HEK293 (cell line): ENCODE results near the gene PPP3CA.

Source experiments
- ZBTB20 ChIP-seq: fragments of 450-650 bp; formaldehyde crosslinking; IDR thresholded peaks from 2 replicates; pipeline ENCODE4 v1.5.1; 2016; ENCODE audit warnings: missing biosample characterization, missing genetic modification characterization
- ZNF121 ChIP-seq: fragments of 450-650 bp; formaldehyde crosslinking; IDR thresholded peaks from 2 replicates; pipeline ENCODE4 v1.5.1; 2016; ENCODE audit warnings: missing biosample characterization, missing genetic modification characterization
- ZNF621 ChIP-seq: fragments of 450-650 bp; formaldehyde crosslinking; IDR thresholded peaks from 2 replicates; pipeline ENCODE4 v1.5.1; 2017; ENCODE audit warnings: missing biosample characterization, missing genetic modification characterization
- ZNF830 ChIP-seq: fragments of 450-650 bp; IDR thresholded peaks from 2 replicates; pipeline ENCODE4 v1.5.0; 2018; ENCODE audit warnings: missing biosample characterization, missing genetic modification characterization, low read depth, mild to moderate bottlenecking, moderate library complexity
- TF ChIP-seq, protein P1 (sequence below): fragments of 450-650 bp; formaldehyde crosslinking; IDR thresholded peaks from 2 replicates; pipeline ENCODE4 v1.5.1; 2016; ENCODE audit warnings: missing biosample characterization, missing genetic modification characterization
- TF ChIP-seq, protein P2 (sequence below): fragments of 450-650 bp; formaldehyde crosslinking; IDR thresholded peaks from 2 replicates; pipeline ENCODE4 v1.5.1; 2016; ENCODE audit warnings: missing biosample characterization, missing genetic modification characterization
- TF ChIP-seq, protein P3 (sequence below): fragments of 450-650 bp; formaldehyde crosslinking; IDR thresholded peaks from 2 replicates; pipeline ENCODE4 v1.5.1; 2016; ENCODE audit warnings: missing biosample characterization, missing genetic modification characterization

DNA sequence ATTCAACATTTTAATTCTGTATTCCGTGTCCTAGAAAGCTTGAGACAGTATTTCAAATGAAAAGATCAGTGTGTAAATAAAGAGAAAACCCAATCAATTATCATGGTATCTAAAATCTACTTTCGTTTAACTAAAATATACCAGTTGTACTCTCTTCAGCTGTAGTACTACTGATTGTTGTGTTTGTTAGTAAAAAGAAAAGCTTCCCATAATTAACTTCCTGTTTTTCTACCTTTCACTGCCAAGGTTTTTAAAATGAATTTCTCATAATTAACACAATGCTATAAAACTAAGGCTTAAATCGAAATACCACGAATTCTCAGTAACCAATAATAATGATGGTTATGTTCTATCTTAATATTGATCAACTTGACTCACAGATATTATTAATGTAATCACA, 37.4 kb downstream of the PPP3CA start:
- TF ChIP-seq ZNF621 (no peak), ZBTB20 (tag by site-specific recombination) (no peak), ZNF121 (tag by site-specific recombination) (no peak), ZNF830 (tag by site-specific recombination) (no peak)
- TF ChIP-seq, protein P1, sequence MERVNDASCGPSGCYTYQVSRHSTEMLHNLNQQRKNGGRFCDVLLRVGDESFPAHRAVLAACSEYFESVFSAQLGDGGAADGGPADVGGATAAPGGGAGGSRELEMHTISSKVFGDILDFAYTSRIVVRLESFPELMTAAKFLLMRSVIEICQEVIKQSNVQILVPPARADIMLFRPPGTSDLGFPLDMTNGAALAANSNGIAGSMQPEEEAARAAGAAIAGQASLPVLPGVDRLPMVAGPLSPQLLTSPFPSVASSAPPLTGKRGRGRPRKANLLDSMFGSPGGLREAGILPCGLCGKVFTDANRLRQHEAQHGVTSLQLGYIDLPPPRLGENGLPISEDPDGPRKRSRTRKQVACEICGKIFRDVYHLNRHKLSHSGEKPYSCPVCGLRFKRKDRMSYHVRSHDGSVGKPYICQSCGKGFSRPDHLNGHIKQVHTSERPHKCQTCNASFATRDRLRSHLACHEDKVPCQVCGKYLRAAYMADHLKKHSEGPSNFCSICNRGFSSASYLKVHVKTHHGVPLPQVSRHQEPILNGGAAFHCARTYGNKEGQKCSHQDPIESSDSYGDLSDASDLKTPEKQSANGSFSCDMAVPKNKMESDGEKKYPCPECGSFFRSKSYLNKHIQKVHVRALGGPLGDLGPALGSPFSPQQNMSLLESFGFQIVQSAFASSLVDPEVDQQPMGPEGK: no peak
- TF ChIP-seq, protein P2, sequence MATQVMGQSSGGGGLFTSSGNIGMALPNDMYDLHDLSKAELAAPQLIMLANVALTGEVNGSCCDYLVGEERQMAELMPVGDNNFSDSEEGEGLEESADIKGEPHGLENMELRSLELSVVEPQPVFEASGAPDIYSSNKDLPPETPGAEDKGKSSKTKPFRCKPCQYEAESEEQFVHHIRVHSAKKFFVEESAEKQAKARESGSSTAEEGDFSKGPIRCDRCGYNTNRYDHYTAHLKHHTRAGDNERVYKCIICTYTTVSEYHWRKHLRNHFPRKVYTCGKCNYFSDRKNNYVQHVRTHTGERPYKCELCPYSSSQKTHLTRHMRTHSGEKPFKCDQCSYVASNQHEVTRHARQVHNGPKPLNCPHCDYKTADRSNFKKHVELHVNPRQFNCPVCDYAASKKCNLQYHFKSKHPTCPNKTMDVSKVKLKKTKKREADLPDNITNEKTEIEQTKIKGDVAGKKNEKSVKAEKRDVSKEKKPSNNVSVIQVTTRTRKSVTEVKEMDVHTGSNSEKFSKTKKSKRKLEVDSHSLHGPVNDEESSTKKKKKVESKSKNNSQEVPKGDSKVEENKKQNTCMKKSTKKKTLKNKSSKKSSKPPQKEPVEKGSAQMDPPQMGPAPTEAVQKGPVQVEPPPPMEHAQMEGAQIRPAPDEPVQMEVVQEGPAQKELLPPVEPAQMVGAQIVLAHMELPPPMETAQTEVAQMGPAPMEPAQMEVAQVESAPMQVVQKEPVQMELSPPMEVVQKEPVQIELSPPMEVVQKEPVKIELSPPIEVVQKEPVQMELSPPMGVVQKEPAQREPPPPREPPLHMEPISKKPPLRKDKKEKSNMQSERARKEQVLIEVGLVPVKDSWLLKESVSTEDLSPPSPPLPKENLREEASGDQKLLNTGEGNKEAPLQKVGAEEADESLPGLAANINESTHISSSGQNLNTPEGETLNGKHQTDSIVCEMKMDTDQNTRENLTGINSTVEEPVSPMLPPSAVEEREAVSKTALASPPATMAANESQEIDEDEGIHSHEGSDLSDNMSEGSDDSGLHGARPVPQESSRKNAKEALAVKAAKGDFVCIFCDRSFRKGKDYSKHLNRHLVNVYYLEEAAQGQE (tag by site-specific recombination): no peak
- TF ChIP-seq, protein P3, sequence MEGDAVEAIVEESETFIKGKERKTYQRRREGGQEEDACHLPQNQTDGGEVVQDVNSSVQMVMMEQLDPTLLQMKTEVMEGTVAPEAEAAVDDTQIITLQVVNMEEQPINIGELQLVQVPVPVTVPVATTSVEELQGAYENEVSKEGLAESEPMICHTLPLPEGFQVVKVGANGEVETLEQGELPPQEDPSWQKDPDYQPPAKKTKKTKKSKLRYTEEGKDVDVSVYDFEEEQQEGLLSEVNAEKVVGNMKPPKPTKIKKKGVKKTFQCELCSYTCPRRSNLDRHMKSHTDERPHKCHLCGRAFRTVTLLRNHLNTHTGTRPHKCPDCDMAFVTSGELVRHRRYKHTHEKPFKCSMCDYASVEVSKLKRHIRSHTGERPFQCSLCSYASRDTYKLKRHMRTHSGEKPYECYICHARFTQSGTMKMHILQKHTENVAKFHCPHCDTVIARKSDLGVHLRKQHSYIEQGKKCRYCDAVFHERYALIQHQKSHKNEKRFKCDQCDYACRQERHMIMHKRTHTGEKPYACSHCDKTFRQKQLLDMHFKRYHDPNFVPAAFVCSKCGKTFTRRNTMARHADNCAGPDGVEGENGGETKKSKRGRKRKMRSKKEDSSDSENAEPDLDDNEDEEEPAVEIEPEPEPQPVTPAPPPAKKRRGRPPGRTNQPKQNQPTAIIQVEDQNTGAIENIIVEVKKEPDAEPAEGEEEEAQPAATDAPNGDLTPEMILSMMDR (tag by site-specific recombination): no peak
